ENCODE data around the gene CCL25.

DNA sequence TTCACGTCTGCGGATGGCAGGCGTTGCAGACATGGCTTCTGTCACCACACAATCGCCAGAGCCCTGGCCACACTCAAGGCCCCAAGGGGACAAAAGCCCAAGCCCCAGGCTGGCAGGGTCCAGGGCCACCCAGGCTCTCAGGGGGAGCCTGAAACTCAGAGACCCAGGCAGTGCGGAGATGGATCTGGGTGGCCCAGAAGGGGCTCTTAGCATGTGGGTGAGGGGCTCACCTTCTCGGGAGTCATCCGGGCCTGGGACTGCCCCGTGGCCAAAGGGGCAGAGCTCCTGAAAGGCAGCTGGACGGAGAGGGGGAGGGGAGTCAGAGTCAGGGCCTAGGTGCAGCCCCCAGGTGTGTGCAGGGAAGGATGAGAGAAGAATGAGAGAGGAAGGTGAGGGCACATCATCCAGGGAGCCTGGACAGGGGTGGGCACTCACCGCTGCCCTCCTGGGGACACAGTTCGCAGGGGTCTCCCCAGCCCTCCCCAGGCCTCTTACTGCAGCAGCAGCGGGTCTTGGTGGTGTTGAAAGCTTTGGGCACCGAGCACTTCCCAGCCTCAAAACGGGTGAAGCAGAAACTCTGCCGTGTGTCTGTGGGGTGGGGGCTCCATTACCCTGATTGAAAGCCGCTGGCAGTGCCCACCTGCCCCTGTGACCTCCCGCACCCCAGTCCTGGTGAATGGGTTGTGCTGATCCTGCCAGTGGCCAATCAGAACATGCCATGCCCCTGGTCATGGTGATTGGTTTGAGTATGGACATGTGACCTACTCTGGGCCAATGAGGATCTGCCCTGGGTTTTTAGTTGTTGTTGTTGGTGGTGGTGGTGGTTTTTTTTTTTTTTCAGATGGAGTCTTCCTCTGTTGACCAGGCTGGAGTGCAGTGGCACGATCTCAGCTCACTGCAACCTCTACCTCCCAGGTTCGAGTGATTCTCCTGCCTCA is 37.4 kb downstream of the CCL25 start:
- no peak for TF ChIP-seq TAF1 (IDR thresholded peaks at IDR 0.05; ENCODE audit: borderline replicate concordance, low read depth, low read length)
- TF ChIP-seq POLR2A (IDR thresholded peaks at IDR 0.05; ENCODE audit: low read depth, low read length): no peak
